Stimulated activated CD4-positive, alpha-beta T cell treated with anti-CD3 and anti-CD28 coated beads, Interleukin-12 subunit alpha, Interleukin-12 subunit beta, amount 100 ng/mL, for 24 hours (primary cell): ENCODE measurements around the gene UBR3.
"Not testable (repeated sequence)": the region's sequence is repeated elsewhere in the genome, so short reads cannot be mapped to it uniquely, and the experiment has no call there.

ENCODE experiments used
- DNase-seq, 2 experiments: peaks; one replicate each; pipeline ENCODE4 v3.0.0-alpha.2; 2020; ENCODE audit warnings: low read depth in 2 of 2

UBR3 gene

GRCh38 chr2:169824373-169825333 is 2.6 kb upstream of the UBR3 start, which contains the start of gene METTL5:
METTL5 (minus strand) TSS chr2:169824905; CDS start chr2:169824597, 308 bp downstream.
- peak; percentile 57 to 73 for DNase-seq

GRCh38 chr2:169828141-169828811 is 1.0 kb downstream of the UBR3 start:
- DNase-seq, result peak in 1 of 2 experiments; percentile 42

DNA sequence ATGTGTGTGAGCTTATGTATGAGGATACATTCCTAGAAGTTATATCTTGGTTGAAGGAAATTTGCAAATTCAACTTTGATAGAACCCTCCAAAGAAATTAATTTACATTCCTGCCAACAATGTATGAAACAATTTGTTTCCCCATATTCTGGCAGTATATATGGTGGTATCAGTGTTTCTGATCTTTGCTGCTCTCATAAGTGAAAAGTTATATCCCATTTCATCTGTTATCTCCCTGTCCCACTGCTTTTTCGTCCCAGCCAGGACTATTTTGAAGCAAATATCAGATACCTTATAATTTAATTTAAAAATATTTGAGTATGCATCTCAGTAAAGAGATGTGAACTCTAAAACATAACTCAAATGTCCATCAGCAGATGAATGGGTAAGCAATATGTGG is 7.1 kb downstream of the UBR3 start:
- DNase-seq, result no peak

DNA sequence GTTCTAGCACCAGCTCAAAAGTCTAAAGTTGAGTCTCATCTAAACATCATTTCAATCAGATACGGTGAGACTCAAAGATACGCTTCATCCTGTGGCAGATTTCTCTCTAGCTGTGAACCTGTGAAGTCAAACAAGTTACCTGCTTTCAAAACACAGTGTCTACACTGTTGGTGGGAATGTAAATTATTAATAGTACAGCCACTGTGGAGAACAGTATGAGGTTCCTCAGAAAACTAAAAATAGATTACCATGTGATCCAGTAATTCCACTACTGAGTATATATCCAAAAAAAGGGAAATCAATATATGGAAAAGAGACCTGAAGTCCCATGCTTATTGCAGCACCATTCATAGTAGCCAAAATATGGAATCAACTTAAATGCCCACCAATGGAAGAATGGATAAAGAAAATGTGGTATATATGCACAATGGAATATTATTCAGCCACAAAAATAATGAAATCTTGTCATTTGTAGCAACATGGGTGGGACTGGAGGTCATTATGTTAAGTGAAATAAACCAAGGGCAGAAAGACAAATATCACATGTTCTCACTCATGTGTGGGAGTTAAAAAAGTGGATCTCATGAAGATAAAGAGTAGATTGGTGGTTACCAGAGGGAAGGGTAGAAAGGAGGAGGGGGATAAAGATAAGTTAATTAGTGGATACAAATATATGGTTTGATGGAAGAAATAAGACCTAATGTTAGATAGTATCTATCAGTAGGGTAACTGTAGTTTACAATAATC is 11.7 kb downstream of the UBR3 start:
- no peak for DNase-seq

- DNase-seq, result no peak
These were observed 12.9 kb downstream of the UBR3 start for GRCh38 chr2:169839954-169840746.

DNA sequence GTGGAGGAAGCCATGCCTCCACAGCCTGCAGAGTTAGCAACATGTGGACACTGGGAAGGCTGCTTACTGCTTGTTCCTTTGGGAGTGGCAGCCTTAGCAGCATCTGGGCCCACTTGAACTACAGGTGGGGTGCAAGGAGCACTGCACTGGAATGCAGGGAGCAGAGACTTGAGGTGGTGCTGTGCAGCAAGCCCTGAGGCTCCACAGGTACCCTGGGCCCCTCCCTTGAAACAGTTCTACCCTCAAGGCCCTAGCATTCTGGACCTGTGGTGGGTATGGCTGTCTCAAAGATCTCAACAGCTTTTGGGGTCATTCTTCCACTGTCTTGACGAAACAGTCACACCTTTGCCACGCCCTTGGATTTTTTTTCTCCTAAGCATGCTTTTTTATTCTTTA is 13.5 kb downstream of the UBR3 start:
- no peak for DNase-seq

GRCh38 chr2:169841625-169842024 is 14.4 kb downstream of the UBR3 start:
- not testable (repeated sequence) for DNase-seq

- DNase-seq, result no peak
These were observed 17.8 kb downstream of the UBR3 start for GRCh38 chr2:169845016-169845415.

GRCh38 chr2:169848959-169849693 is 21.9 kb downstream of the UBR3 start:
- DNase-seq, result not testable (repeated sequence)

DNA sequence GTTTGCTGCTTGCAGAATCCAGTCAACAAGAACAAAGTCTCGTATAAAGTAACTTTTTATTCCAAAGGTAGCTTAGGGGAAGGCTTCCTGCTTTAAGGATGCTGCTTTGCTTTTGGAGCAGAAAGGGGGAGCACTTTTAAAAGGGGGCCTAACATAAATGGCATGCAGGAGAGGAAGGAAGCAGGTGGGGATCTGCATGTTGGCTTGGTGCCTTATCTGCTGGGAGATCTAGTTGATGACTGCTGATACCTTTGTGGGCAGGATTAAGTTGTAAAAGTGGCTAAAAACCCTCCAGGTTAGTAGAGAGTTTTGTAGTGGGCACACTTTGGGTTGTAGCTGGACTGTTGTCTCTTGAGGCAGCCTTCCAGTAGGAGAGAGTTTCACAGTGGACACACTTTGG is 22.5 kb downstream of the UBR3 start:
- no peak for DNase-seq

DNA sequence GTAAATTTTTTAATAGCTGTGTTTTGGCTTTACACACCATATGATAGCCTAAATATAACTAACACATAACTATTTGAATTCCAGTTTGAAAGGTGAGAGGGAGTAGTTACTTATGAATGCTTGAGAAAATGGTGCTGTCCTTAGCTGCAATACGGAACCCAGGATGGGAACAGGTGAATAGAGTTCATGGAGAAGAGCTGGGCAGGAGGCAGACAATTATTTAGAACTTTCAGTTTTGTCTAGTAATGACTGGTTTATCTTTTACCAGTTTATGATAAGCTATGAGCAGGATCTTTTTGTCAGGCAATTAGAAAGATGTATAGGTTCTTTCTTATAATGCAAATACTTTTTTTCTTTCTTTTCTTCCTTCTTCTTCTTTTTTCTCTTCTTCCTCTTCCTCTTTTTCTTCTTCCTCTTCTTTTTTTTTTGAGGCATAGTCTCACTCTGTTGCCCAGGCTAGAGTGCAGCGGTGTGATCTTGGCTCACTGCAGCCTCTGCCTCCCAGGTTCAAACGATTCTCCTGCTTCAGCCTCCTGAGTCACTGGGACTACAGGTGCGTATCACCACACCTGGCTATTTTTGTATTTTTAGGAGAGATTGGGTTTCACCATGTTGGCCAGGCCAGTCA is 25.9 kb downstream of the UBR3 start:
- no peak for DNase-seq

DNA sequence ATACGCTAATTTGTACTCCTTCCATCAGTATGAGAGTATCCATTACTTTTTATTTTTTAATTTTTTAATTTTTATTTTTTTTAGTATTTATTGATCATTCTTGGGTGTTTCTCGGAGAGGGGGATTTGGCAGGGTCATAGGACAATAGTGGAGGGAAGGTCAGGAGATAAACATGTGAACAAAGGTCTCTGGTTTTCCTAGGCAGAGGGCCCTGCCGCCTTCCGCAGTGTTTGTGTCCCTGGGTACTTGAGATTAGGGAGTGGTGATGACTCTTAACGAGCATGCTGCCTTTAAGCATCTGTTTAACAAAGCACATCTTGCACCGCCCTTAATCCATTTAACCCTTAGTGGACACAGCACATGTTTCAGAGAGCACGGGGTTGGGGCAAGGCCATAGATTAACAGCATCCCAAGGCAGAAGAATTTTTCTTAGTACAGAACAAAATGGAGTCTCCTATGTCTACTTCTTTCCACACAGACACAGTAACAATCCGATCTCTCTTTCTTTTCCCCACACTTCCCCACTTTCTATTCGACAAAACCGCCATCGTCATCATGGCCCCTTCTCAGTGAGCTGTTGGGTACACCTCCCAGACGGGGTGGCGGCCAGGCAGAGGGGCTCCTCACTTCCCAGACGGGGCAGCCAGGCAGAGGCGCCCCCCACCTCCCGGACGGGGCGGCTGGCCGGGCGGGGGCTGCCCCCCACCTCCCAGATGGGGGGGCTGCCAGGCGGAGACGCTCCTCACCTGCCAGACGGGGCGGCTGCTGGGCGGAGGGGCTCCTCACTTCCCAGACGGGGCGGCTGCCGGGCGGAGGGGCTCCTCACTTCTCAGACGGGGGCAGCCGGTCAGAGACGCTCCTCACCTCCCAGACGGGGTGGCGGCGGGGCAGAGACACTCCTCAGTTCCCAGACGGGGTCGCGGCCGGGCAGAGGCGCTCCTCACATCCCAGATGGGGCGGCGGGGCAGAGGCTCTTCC is 28.3 kb downstream of the UBR3 start:
- not testable (repeated sequence) for DNase-seq

- no peak for DNase-seq
These were observed 32.2 kb downstream of the UBR3 start for GRCh38 chr2:169859423-169859822.

GRCh38 chr2:169860149-169860548 is 32.9 kb downstream of the UBR3 start:
- DNase-seq, result no peak

DNA sequence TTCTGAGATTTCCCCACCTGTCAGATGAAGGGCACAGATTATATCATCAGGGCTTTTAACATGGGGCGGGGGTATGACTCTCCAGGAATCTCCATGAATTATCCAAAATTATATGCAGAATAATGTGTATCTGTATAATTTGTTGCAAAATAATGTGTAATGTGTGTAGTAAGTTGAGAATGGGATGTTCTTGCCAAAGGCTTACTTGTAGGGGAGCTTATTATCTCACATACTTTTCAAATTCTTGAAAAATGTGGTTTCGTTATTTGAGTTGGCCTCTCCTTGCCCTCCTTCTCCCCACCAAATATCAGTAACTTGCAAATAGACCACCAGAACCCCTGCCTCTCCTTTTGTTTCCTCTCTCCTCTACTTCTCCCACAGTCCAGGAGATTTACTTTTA is 35.6 kb downstream of the UBR3 start:
- DNase-seq, result no peak

GRCh38 chr2:169865492-169865891 is 38.2 kb downstream of the UBR3 start:
- DNase-seq, result no peak

GRCh38 chr2:169866230-169866629 is 39.0 kb downstream of the UBR3 start:
- not testable (repeated sequence) for DNase-seq

DNA sequence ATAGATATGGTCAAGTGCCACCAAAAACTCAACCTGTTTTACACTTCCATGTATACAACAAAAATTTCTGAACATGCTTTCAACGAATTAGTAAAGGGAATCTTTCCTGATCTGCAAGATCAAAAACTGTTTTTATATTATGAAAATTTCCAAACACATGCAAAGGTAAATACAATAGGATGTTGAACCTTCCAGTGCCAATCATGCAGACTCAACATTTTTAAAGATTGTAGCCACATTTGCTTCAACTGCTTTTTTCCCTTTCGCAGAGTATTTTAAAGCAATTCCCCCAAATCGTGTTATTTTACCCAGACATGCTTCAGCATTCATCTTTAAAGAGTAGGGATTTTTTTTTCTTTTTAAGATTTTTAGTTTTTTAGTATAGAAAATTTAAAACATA is 40.3 kb downstream of the UBR3 start:
- no peak for DNase-seq

DNA sequence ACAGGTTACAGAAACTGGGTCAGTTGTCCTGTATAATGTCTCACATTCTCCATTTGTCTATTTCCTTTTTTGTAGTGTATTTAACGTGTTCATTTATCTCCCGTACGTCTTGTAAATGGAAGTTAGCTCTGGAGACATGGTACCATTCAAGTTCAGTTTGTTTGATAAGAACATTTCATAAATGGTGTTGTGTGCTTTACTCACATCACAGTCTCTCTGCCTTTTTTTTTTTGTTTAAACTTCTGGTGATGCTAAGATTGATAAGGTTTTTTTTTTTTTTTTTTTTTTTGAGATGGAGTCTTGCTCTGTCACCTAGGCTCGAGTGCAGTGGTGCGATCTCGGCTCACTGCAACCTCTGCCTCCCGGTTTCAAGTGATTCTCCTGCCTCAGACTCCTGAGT is 41.7 kb downstream of the UBR3 start:
- DNase-seq, result no peak
